ENCODE measurements around the gene IFT22.

GRCh38 chr7:101357433-101357832 is 35.8 kb upstream of the IFT22 start:
- no peak for TF ChIP-seq CTCF (IDR thresholded peaks at IDR 0.05; ENCODE audit: low read depth, low read length, missing input control)
- TF ChIP-seq REST (IDR thresholded peaks at IDR 0.05), result no peak
- no peak for TF ChIP-seq RAD21 (IDR thresholded peaks at IDR 0.05)
